ENCODE results near the gene CEP162.

GRCh38 chr6:84074988-84075781 lies 152.3 kb downstream of the CEP162 start:
- TF ChIP-seq EZH2 (IDR thresholded peaks at IDR 0.05; ENCODE audit: borderline replicate concordance) (no peak), CTCF (IDR thresholded peaks at IDR 0.05; ENCODE audit: poor library complexity) (no peak)

Data from hepatocyte (in vitro differentiated cells).